IMR-90 (cell line): ENCODE results near the gene TRIML2.

ENCODE experiments used
- CTCF ChIP-seq: conservative IDR thresholded peaks from 2 replicates; pipeline ENCODE4 v1.5.1; 2012; ENCODE audit warnings: mild to moderate bottlenecking, low read depth, low read length, improper control_type of control experiment
- ELK1 ChIP-seq: fragments of 150-350 bp; IDR thresholded peaks from 2 replicates; pipeline ENCODE4 v1.6.1; 2016; ENCODE audit warnings: low read depth, mild to moderate bottlenecking, low read length, moderate library complexity, borderline replicate concordance
- MAZ ChIP-seq: IDR thresholded peaks from 2 replicates; pipeline ENCODE4 v1.6.1; 2012; ENCODE audit warnings: low read depth, mild to moderate bottlenecking, low read length, improper control_type of control experiment, moderate library complexity, borderline replicate concordance
- POLR2A ChIP-seq: IDR thresholded peaks from 2 replicates; pipeline ENCODE4 v1.6.1; 2012; ENCODE audit warnings: mild to moderate bottlenecking, low read depth, low read length
- RAD21 ChIP-seq: IDR thresholded peaks from 2 replicates; pipeline ENCODE4 v1.6.1; 2012; ENCODE audit warnings: low read length, improper control_type of control experiment
- RCOR1 ChIP-seq: IDR thresholded peaks from 2 replicates; pipeline ENCODE4 v1.6.1; 2012; ENCODE audit warnings: mild to moderate bottlenecking, low read length, improper control_type of control experiment; ENCODE audit not compliant: insufficient replicate concordance
- RFX5 ChIP-seq: IDR thresholded peaks from 2 replicates; pipeline ENCODE4 v1.8.0; 2012; ENCODE audit warnings: low read depth, mild to moderate bottlenecking, low read length, moderate library complexity
- USF2 ChIP-seq: fragments of 150-350 bp; IDR thresholded peaks from 2 replicates; pipeline ENCODE4 v1.6.1; 2017; ENCODE audit warnings: mild to moderate bottlenecking, antibody characterized with exemption, low read length, low read depth

- TF ChIP-seq CTCF (no peak), POLR2A (no peak), MAZ (no peak), RFX5 (no peak), RAD21 (no peak), ELK1 (no peak), USF2 (no peak), RCOR1 (no peak)
Observed at GRCh38 chr4:188147776-188148175, 38.4 kb upstream of the TRIML2 start.
